Lower leg skin (tissue), 3 donors: ENCODE data around the gene EZR.

ENCODE experiments used
- CTCF ChIP-seq, 3 donors: fragments of 450-650 bp; IDR thresholded peaks; one replicate each; pipeline ENCODE4 v1.5.1; 2016; ENCODE audit warnings: antibody characterized with exemption in 3 of 3, mild to moderate bottlenecking in 3 of 3, moderate library complexity in 2 of 3
- POLR2A ChIP-seq, 2 donors: fragments of 450-650 bp; IDR thresholded peaks; one replicate each; pipeline ENCODE4 v1.6.1; 2016 to 2017; ENCODE audit warnings: antibody characterized with exemption in 2 of 2, mild to moderate bottlenecking in 1 of 2, moderate library complexity in 1 of 2

GRCh38 chr6:158861686-158862381 lies 42.7 kb upstream of the EZR start:
- TF ChIP-seq POLR2A (IDR thresholded peaks at IDR 0.05) (no peak), CTCF (IDR thresholded peaks at IDR 0.05) (no peak)
